ENCODE data around the gene AMH.

AMH gene

GRCh38 chr19:2233601-2234280, 15.4 kb upstream of the AMH start:
- in situ Hi-C loops (cut with MboI; ENCODE audit: low sequenced_read_pairs): no loop called here

- in situ Hi-C loops (cut with MboI; ENCODE audit: low sequenced_read_pairs): no loop called here
Observed at GRCh38 chr19:2234996-2235380, 14.1 kb upstream of the AMH start.

DNA sequence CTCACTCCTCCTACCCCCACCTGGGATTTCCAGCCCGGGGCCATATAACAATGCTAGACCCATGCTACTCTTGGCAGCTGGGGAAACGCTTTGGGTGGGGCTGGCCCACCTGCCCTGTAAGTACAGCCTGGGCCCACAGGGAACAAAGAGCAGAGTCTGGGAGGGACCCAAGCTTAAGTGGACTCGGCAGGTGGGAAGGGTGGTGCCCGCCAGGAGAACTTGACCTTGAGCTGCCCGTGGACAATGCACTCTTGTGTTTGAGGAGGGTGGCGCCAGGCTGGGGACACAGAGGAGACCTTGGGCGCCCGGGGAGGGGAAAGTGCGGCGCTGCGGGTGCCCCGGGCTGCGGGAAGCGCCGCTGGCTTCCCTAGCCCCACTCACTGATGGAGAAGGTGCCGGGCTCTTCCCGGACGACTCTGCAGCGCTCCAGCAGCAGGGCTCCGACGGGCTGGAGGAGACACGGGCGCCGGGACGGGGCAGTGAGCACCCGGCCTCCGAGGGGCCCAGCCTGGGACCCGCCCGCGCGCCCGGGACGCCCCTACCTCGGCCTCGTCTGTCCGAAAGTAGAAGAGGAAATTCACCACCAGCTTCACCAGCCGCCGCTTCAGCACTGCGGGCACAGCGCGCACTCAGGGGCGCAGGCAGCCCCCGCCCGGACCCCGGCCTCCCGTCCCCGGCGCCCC, 13.6 kb upstream of the AMH start:
- in situ Hi-C loops (cut with MboI; ENCODE audit: low sequenced_read_pairs): no loop called here

DNA sequence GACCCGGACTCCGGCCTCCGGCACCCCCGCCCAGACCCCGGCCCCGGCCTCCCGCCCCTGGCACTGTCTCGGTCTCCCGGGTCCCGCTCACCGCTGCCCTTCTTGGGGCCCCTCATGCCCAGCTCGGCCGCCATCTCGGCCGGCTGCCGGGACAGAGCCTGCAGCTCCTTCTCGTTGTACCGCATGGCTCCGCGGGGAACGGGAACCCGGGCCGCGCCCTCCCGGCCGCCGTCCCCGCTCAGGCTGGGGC, 13.1 kb upstream of the AMH start:
- in situ Hi-C loops (cut with MboI; ENCODE audit: low sequenced_read_pairs): no loop called here

DNA sequence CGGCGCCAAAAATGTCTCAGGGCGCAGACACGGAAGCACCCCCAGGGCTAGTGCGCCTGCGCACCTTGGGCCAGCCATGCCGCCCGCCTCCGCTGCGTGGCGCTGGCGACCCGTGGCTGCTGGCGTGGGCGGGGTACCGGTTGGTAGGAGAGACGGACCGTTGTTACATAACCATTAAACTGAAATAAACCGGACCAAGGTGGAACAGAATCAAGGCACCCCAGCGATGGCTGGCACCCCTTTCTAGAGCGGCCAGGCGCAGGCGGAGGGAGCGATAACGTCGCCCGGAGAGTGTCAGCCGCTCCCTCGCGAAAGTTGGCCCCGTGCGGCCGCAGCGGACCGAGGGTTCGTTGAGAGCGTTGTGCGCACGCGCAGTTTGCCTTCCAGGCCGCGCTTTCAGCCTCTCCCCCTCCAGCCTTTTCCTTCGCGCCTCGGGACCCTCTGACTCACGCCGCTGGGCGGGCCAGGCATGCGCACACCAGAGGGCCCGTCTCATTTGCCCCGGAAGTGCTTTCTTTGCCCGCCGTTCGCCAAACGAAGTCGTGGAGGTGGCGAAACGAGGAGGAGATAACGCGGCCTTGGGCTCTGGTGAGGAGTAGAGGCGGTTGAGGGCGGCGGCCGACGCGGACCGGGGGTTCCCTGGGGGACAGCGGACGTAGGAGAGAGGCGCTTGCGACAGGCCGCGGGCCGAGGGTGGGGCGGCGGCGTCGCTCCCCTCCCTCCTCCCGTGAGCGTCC, 12.6 kb upstream of the AMH start, which contains the start of the genes PLEKHJ1 and SF3A2:
Gene PLEKHJ1, minus strand, starts transcription at position 16 of the 737 bp plus-strand sequence. CDS start 81 bp downstream, outside the sequence.
Gene SF3A2, plus strand, starts transcription at position 511 of the 737 bp plus-strand sequence. CDS start 6,595 bp downstream, outside the sequence.
- in situ Hi-C loops (cut with MboI; ENCODE audit: low sequenced_read_pairs): no loop called here

- in situ Hi-C loops (cut with MboI; ENCODE audit: low sequenced_read_pairs): no loop called here
Observed at GRCh38 chr19:2237051-2237868, 11.9 kb upstream of the AMH start.

- in situ Hi-C loops (cut with MboI; ENCODE audit: low sequenced_read_pairs): no loop called here
Observed at GRCh38 chr19:2237869-2238153, 11.3 kb upstream of the AMH start.

GRCh38 chr19:2239173-2239572, 9.9 kb upstream of the AMH start:
- in situ Hi-C loops (cut with MboI; ENCODE audit: low sequenced_read_pairs): no loop called here

GRCh38 chr19:2239771-2240770, 9.1 kb upstream of the AMH start:
- in situ Hi-C loops (cut with MboI; ENCODE audit: low sequenced_read_pairs): no loop called here

DNA sequence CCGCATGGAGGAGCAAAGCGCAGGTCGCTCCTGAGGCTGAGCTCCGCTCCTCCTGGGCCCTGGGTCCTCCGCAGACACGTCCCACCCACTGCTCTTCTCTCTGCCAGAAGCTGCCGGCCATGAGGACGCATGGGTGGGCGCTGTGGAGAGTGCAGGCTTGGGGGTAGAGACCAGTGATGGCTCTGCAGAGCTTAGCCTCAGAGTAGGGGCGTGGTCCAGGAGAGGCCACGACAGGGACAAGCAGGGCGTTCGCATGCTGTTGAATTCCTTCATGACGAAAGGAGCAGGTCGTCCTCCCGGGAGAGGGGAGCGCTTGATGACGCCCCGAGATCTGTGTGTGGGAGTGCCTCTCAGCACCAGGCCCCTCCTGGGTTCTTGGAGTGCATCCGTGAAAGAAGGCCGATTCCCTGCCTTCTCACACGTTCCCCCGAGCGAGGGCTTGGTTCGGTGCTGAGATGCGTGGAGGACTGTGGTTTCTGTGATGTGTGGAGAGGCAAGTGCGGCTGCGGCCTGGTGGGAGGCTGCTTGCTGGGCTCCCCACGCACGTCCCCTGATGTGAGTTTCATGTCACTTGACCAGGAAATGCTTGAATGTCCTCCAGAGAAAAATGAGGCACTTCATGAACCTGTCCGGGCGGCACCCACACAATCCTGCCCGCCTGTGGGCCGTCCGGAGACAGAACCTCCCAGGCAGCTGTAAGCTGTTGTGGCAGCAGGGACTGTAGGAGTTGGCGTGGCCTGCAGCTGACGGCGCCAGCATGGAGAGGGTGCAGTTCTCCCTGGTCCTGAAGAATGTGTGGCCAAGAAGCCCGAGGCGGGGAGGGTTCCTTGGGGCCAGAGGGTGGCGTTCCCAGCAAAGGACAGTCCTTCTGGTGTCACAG, 8.0 kb upstream of the AMH start:
- in situ Hi-C loops (cut with MboI; ENCODE audit: low sequenced_read_pairs): no loop called here

GRCh38 chr19:2242092-2242537, 7.0 kb upstream of the AMH start:
- in situ Hi-C loops (cut with MboI; ENCODE audit: low sequenced_read_pairs): no loop called here

DNA sequence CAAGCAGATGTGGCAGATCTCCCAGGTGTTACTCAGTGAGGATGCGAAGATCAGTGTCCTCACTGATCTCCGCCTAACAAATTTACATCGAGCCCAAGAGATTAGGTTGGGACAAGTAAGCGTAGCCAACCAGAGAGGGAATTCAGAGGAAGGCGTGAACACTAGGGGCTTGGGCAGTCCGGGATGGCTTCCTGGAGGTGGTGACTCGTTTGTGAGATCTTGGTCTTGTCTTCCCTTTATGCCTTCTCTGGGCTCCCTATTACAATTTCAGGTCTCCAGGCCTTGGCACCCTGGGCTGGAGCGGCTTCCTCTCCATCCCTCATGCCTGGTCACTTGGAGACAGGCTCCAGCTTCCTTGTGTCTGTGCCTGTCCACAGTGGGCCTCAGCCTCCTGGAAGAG, 6.3 kb upstream of the AMH start:
- in situ Hi-C loops (cut with MboI; ENCODE audit: low sequenced_read_pairs): no loop called here

- in situ Hi-C loops (cut with MboI; ENCODE audit: low sequenced_read_pairs): no loop called here
Observed at GRCh38 chr19:2243274-2244124, 5.6 kb upstream of the AMH start.

DNA sequence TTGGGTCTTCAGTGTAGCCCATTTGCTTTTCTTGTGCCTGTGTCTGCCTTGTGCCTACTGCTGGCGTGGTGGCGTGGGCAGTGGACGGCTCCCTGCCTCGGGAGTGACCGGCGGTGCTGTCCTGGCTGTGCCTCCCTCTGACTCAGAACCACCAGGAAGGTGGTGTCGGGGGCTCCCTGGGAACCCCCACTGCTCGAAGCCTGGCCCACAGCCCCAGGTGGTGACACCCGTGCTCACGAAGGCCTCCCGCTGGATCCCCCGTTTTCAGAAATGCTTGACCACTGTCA, 5.1 kb upstream of the AMH start:
- in situ Hi-C loops (cut with MboI; ENCODE audit: low sequenced_read_pairs): no loop called here

- in situ Hi-C loops (cut with MboI; ENCODE audit: low sequenced_read_pairs): no loop called here
Observed at GRCh38 chr19:2244486-2244885, 4.6 kb upstream of the AMH start.

GRCh38 chr19:2245273-2245672, 3.9 kb upstream of the AMH start:
- in situ Hi-C loops (cut with MboI; ENCODE audit: low sequenced_read_pairs): no loop called here

GRCh38 chr19:2246014-2246620, 3.0 kb upstream of the AMH start:
- in situ Hi-C loops (cut with MboI; ENCODE audit: low sequenced_read_pairs): no loop called here

DNA sequence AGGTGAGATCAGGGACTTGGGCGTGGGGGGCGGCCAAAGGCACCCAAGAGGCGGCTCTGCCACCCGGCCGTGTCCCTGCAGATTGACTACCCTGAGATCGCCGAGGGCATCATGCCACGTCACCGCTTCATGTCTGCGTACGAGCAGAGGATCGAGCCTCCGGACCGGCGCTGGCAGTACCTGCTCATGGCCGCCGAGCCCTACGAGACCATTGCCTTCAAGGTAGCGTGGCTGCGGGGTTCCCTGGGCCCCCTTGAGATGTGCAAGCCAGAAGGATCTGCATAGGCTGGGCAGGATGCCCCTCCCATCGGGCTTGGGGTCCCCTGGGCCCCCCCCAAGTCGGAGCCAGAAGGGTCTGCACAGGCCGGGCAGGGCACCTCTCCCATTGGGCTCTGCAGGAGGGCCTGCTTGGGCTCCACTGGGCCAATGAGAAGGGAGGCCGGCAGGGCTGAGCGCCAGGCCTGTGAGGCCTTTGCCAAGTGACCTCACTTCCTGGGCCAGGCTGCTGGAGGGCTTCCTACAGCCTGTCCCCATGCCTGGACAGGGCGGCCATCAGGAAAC, 2.2 kb upstream of the AMH start:
- in situ Hi-C loops (cut with MboI; ENCODE audit: low sequenced_read_pairs): no loop called here
